GM08714 (cell line): ENCODE data around the gene UNC119.
"Not testable (repeated sequence)": the region's sequence is repeated elsewhere in the genome, so short reads cannot be mapped to it uniquely, and the experiment has no call there.

Source experiments
- H3K4me3 ChIP-seq: fragments of 200-500 bp; sonication (Bioruptor generic); 2 replicates; pipeline ENCODE4 v1.5.1; 2014; ENCODE audit warnings: mild to moderate bottlenecking, low read length, inconsistent platforms
- ZNF274 ChIP-seq: IDR thresholded peaks from 2 replicates; pipeline ENCODE4 v1.6.1; 2012; ENCODE audit warnings: mild to moderate bottlenecking, low read depth, low read length

The UNC119 gene

GRCh38 chr17:28527181-28527681, 25.2 kb downstream of the UNC119 start:
- TF ChIP-seq ZNF274 = no peak
- H3K4me3 ChIP-seq = no peak overlapping the region

DNA sequence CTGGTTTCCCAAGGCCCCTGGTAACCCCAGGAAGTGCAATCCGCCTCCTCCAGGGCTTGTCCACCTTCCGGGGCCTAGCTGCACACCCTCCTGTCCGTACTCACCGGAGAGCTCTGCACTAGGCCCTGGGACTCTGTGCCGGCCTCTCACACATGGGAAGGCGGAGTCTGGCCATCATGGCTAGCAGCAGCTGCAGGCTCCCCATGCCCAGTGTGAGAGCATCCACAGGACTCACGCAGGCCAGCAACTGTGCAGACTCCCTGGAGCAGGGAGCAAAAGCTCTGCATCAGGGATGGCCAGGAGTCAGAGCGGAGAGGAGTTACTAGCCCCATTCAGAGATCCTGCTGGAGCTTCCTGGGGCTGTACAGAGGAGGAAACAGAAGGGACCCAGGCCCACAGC, 26.0 kb downstream of the UNC119 start:
- no peak for TF ChIP-seq ZNF274
- no peak overlapping the region for H3K4me3 ChIP-seq

DNA sequence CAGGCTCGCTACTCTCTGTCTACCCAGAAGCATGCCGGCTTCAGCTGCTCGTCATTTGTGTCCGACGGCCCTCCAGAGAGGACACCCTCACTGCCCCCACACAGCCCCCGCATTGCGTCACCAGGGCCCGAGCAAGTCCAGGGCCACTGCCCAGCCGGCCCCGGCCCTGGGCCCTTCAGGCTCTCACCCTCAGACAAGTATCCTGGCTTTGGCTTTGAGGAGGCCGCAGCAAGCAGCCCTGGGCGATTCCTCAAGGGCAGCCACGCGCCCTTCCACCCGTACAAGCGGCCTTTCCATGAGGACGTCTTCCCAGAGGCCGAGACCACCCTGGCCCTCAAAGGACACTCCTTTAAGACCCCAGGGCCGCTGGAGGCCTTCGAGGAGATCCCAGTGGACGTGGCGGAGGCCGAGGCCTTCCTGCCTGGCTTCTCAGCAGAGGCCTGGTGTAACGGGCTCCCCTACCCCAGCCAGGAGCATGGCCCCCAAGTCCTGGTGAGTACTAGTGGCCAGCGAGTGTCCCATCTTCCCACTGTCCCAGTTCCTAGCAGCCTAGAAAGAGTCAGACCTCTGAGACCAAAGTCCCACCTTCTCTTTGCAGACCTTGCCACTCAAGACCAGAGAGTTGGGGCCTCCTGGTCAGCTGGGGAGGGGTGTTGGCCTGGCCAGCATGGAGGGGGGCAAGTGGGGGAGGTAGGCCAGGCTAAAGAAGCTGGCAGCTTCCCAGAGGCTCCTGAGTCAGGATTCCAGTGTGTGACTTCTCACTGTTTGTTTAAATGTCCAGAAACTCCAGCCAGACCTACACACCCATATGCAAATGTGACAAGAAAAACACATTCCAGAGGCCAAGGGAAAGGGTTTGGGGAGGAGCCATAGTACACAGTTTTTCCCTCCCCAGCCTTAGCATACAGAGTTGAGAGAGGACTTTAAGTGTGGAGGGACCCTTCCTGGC, 27.7 kb downstream of the UNC119 start:
- H3K4me3 ChIP-seq = no peak overlapping the region
- no peak for TF ChIP-seq ZNF274

- no peak for TF ChIP-seq ZNF274
- no peak overlapping the region for H3K4me3 ChIP-seq
Observed at GRCh38 chr17:28523876-28524275, 28.5 kb downstream of the UNC119 start.

GRCh38 chr17:28523186-28523585, 29.2 kb downstream of the UNC119 start:
- no peak overlapping the region for H3K4me3 ChIP-seq
- TF ChIP-seq ZNF274 = no peak

GRCh38 chr17:28522281-28522680, 30.1 kb downstream of the UNC119 start:
- H3K4me3 ChIP-seq = not testable (repeated sequence)

- no peak for TF ChIP-seq ZNF274
- H3K4me3 ChIP-seq = no peak overlapping the region
Observed at GRCh38 chr17:28521311-28522085, 30.9 kb downstream of the UNC119 start.

DNA sequence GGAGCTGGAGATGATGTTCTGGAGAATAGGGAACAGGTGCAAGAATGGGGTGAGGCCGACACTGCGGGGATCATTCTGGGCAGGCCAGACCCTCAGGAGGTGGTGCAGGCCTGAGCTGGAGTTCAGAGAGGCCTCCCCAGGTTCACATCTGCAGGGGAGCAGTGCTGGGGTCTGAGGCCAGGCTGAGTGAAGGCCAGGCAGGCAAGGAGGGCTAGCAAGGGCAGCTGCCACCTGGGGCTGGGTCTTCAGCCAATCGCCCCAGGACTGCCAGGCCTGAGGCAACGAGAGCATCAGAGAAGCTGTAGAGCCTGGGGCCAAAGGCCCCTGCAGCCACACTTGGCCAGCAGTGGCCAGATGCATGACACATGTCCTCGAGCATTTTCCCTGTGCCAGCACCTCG, 31.7 kb downstream of the UNC119 start:
- no peak overlapping the region for H3K4me3 ChIP-seq
- TF ChIP-seq ZNF274 = no peak

GRCh38 chr17:28519236-28519635, 33.2 kb downstream of the UNC119 start:
- no peak overlapping the region for H3K4me3 ChIP-seq
- no peak for TF ChIP-seq ZNF274

- no peak overlapping the region for H3K4me3 ChIP-seq
- no peak for TF ChIP-seq ZNF274
Observed at GRCh38 chr17:28518578-28518977, 33.8 kb downstream of the UNC119 start.

DNA sequence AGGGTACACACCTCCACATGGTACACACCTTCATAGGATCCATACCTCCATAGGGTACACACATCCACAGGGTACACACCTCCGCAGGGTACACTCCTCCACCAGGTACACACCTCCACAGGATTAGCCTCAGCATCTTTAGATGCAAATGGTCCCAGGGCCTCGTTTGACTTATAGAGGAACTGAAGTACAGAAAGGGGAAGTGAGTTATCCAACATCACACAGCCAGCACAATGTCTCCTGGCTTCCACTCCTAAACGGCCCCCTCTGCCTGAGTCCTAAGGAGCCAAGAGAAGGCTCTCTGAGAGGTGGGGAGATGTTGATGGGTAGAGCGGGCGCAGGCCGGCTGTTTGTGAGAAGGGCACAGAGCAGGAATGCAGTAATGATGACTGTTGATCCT, 34.3 kb downstream of the UNC119 start:
- H3K4me3 ChIP-seq = no peak overlapping the region
- TF ChIP-seq ZNF274 = no peak

GRCh38 chr17:28515518-28515917, 36.9 kb downstream of the UNC119 start:
- H3K4me3 ChIP-seq = no peak overlapping the region
- TF ChIP-seq ZNF274 = no peak

DNA sequence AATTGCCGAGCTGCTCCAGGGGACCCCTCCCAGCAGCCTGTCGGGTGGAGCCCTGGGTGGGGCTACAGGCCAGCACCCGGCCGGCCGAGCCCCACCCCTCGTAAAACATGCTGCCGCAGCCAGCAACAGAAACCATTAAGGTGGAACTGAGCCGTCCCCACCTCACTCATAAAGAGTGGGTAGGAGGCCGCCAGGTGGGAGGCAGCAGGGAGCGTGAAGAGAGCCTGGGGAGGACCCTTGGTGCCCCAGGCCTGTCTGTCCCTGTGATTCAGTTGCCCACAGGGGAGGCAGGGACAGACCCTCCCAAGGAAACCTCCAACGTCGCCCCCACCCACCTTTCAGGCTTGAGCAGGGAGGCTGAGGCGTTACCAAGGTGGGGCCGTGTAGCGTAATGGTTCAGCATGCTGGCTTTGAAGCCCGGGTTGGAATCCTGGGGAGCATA, 37.8 kb downstream of the UNC119 start:
- TF ChIP-seq ZNF274 = no peak
- no peak overlapping the region for H3K4me3 ChIP-seq

GRCh38 chr17:28513476-28513875, 38.9 kb downstream of the UNC119 start:
- H3K4me3 ChIP-seq = no peak overlapping the region
- no peak for TF ChIP-seq ZNF274
